Lung (tissue), 12 donors: ENCODE results near the gene SAMD4A. TPM values are rescaled to one million over a fixed set of nuclear protein-coding genes. Genes with fewer than 3 reads are reported as not detected.
A peak's percentile ranks its signal among the peaks of the same experiment; 100 is the strongest.

Source experiments
- ATAC-seq: fragments of 200-7000 bp; cut with Tn5 transposase; one replicate; pipeline ENCODE4 v1.9.1; 2020; ENCODE audit warnings: moderate number of reproducible peaks; ENCODE audit not compliant: insufficient read depth, low FRiP score
- DNase-seq, 3 donors: peaks; one replicate each; pipeline ENCODE4 v3.0.0-alpha.2; 2013 to 2017
- H3K27ac ChIP-seq, 2 donors: one replicate each; pipeline ENCODE4 v1.5.1; 2013; ENCODE audit warnings: mild to moderate bottlenecking in 2 of 2, moderate library complexity in 2 of 2, control low read depth in 1 of 2, inconsistent platforms in 1 of 2, low read depth in 1 of 2, low read length in 1 of 2
- H3K27me3 ChIP-seq, 3 donors: one replicate each; pipeline ENCODE4 v1.5.1; 2013; ENCODE audit warnings: low read length in 2 of 3; ENCODE audit not compliant: control insufficient read depth in 3 of 3, insufficient read depth in 3 of 3
- H3K36me3 ChIP-seq, 4 donors: one replicate each; pipeline ENCODE4 v1.5.1; 2013; ENCODE audit warnings: low read length in 4 of 4, mild to moderate bottlenecking in 1 of 4, moderate library complexity in 1 of 4; ENCODE audit not compliant: control insufficient read depth in 4 of 4, insufficient read depth in 4 of 4
- H3K4me1 ChIP-seq, 5 donors: one replicate each; pipeline ENCODE4 v1.5.1; 2013; ENCODE audit warnings: low read length in 5 of 5, mild to moderate bottlenecking in 2 of 5, moderate library complexity in 1 of 5; ENCODE audit not compliant: control insufficient read depth in 5 of 5, insufficient read depth in 5 of 5
- H3K4me3 ChIP-seq: one replicate; pipeline ENCODE4 v1.5.1; 2013; ENCODE audit warnings: mild to moderate bottlenecking, control low read depth, moderate library complexity
- H3K9ac ChIP-seq, 2 donors: one replicate each; pipeline ENCODE4 v1.5.1; 2013; ENCODE audit warnings: low read length in 2 of 2, control low read depth in 1 of 2; ENCODE audit not compliant: insufficient read depth in 1 of 2
- H3K9me3 ChIP-seq, 4 donors: one replicate each; pipeline ENCODE4 v1.5.1; 2013; ENCODE audit warnings: low read length in 3 of 4, mild to moderate bottlenecking in 1 of 4, moderate library complexity in 1 of 4; ENCODE audit not compliant: control insufficient read depth in 4 of 4, insufficient read depth in 3 of 4
- WGBS, 2 donors: extraction: QIAGEN DNeasy Blood & Tissue Kit; methylation state at CpG; one replicate each; pipeline ENCODE4 v1.1.7; 2013; 5-methylcytosine and 5-hydroxymethylcytosine counted together
- polyA plus RNA-seq, 2 donors: library from polyadenylated mRNA; stranded (reverse); fragments of 200-250 nt; gene quantifications; one replicate each; pipeline ENCODE4 v1.2.1, GENCODE V29; 2013
- total RNA-seq, 2 donors: library from RNA; depleted of rRNA in 1 of 2; stranded (reverse); fragments of >200 nt in 1 of 2; gene quantifications; one replicate each; pipeline ENCODE4 v1.2.1, GENCODE V29; 2014 to 2021
- TF ChIP-seq, protein P1 (sequence below): IDR thresholded peaks from 2 replicates; pipeline ENCODE4 v1.5.1; 2012; ENCODE audit warnings: mild to moderate bottlenecking; ENCODE audit errors: control extremely low read depth, extremely low read depth
- donor health status: control.
- donor health status: control.
- donor health status: Bipolar disorder and iron deficiency.
- donor health status: healthy.
- donor health status: DM: yes; HTN: yes; CAD: no.

SAMD4A gene
- total and polyA plus RNA-seq, 4 donors, result 5.8 to 26.6 (median 16.2) TPM

- ATAC-seq, result no peak
- H3K27me3 ChIP-seq, result no peaks in the 10 kb centered on the region
- WGBS, 2 donors, result 0 to 11% methylated on average over 1 of the region's 1 CpG
Observed at GRCh38 chr14:54579621-54580020, 12.7 kb downstream of the SAMD4A start.

DNA sequence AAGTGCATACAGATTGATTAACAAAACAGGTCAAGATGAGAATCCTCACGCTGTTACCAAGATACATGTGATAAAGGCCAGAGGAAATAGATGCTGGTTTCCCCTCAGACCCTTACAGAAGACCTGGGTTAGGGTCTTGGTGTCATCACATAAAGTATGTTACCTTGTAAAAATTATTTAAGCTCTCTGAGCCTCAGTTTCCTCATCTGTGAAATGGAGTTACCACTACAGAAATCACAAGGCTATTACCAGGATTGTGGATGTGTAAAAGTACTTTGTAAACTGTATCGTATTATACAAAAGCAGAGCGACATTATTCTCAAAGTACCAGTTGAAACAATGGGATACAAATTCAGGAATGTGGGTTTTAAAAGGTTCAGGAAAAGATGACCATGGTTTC, 14.0 kb downstream of the SAMD4A start:
- Histone ChIP-seq H3K4me1 (peaks cover 0 to 21% (median 0%) of the 10 kb centered on the region in 5 donors), H3K36me3 (peaks cover 0 to 1% (median 0%) of the 10 kb centered on the region in 4 donors), H3K9me3 (no peaks in the 10 kb centered on the region), H3K9ac (no peak overlapping the region), H3K4me3 (no peak overlapping the region), H3K27me3 (no peaks in the 10 kb centered on the region), H3K27ac (no peak overlapping the region)
- ATAC-seq, result no peak
- TF ChIP-seq, protein P1, sequence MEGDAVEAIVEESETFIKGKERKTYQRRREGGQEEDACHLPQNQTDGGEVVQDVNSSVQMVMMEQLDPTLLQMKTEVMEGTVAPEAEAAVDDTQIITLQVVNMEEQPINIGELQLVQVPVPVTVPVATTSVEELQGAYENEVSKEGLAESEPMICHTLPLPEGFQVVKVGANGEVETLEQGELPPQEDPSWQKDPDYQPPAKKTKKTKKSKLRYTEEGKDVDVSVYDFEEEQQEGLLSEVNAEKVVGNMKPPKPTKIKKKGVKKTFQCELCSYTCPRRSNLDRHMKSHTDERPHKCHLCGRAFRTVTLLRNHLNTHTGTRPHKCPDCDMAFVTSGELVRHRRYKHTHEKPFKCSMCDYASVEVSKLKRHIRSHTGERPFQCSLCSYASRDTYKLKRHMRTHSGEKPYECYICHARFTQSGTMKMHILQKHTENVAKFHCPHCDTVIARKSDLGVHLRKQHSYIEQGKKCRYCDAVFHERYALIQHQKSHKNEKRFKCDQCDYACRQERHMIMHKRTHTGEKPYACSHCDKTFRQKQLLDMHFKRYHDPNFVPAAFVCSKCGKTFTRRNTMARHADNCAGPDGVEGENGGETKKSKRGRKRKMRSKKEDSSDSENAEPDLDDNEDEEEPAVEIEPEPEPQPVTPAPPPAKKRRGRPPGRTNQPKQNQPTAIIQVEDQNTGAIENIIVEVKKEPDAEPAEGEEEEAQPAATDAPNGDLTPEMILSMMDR, result no peak
- WGBS, 2 donors, result 97 to 98% methylated on average over 3 of the region's 3 CpGs
- DNase-seq, result no peak

More at GRCh38 chr14:54579621-54580020, 12.7 kb downstream of the SAMD4A start:
- peaks cover 0 to 1% (median 0%) of the 10 kb centered on the region in 4 donors for H3K36me3 ChIP-seq
- H3K4me1 ChIP-seq, result peaks cover 0 to 32% (median 0%) of the 10 kb centered on the region in 5 donors
- H3K9me3 ChIP-seq, result no peaks in the 10 kb centered on the region
- no peak overlapping the region for H3K27ac ChIP-seq
- peak in 1 of 3 donors; percentile 28 for DNase-seq
- no peak overlapping the region for H3K9ac ChIP-seq
- H3K4me3 ChIP-seq, result no peak overlapping the region
- TF ChIP-seq, protein P1, result no peak

DNA sequence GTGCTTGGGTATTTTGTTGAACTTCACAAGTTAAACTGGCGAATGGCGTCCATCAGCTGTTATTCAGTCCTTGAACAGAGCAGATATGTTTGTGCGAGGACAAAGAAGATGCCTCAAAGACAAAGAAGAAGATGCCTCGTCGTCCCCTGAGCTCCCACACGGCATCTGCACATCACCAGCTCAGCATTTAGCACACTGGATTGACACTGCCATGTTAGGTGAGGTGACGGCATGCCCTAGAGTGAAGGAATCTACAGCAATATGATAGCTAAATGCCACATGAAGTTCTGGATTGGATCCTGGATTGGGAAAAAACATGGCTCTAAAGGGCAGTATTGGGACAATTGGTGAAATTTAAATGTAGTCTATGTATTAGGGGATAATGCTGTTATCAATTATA, 15.4 kb downstream of the SAMD4A start:
- WGBS, 2 donors, result 95 to 97% methylated on average over 7 of the region's 7 CpGs
- Histone ChIP-seq H3K36me3 (no peaks in the 10 kb centered on the region), H3K9ac (no peak overlapping the region), H3K4me3 (no peak overlapping the region), H3K4me1 (peaks cover 0 to 18% (median 0%) of the 10 kb centered on the region in 5 donors), H3K27ac (no peak overlapping the region), H3K9me3 (no peaks in the 10 kb centered on the region), H3K27me3 (no peaks in the 10 kb centered on the region)
- TF ChIP-seq, protein P1, result no peak
- DNase-seq (no peak), ATAC-seq (no peak)

- Histone ChIP-seq H3K9me3 (no peaks in the 10 kb centered on the region), H3K36me3 (no peaks in the 10 kb centered on the region), H3K4me3 (no peak overlapping the region), H3K4me1 (peaks cover 0 to 19% (median 0%) of the 10 kb centered on the region in 5 donors), H3K9ac (no peak overlapping the region), H3K27ac (no peak overlapping the region), H3K27me3 (no peaks in the 10 kb centered on the region)
- no peak for ATAC-seq
- DNase-seq, result no peak
- TF ChIP-seq, protein P1, result no peak
- WGBS, 2 donors, result 67 to 86% methylated on average over 1 of the region's 1 CpG
Observed at GRCh38 chr14:54584097-54584496, 17.2 kb downstream of the SAMD4A start.
